SK-N-SH treated with all-trans-retinoic acid at 6 μM for 48 hours (cell line): Measurements from ENCODE around the gene ADAM33.

Experiments used
- CSDC2 ChIP-seq: fragments of 250-450 bp; sonication (Bioruptor Pico); IDR thresholded peaks from 2 replicates; pipeline ENCODE4 v1.5.0; 2020; ENCODE audit warnings: mild to moderate bottlenecking, moderate library complexity
- ZNF565 ChIP-seq: fragments of 450-650 bp; formaldehyde crosslinking; conservative IDR thresholded peaks from 2 replicates; pipeline ENCODE4 v1.5.0; 2020; ENCODE audit warnings: low read depth, mild to moderate bottlenecking, moderate library complexity
- TF ChIP-seq, protein P1 (sequence below): fragments of 250-450 bp; sonication (Bioruptor Pico); IDR thresholded peaks from 2 replicates; pipeline ENCODE4 v1.5.0; 2020; ENCODE audit warnings: mild to moderate bottlenecking, moderate library complexity

GRCh38 chr20:3670511-3670910, 11.3 kb downstream of the ADAM33 start:
- TF ChIP-seq CSDC2 (CRISPR knock-in tag) (no peak), ZNF565 (CRISPR knock-in tag) (no peak)
- TF ChIP-seq, protein P1, sequence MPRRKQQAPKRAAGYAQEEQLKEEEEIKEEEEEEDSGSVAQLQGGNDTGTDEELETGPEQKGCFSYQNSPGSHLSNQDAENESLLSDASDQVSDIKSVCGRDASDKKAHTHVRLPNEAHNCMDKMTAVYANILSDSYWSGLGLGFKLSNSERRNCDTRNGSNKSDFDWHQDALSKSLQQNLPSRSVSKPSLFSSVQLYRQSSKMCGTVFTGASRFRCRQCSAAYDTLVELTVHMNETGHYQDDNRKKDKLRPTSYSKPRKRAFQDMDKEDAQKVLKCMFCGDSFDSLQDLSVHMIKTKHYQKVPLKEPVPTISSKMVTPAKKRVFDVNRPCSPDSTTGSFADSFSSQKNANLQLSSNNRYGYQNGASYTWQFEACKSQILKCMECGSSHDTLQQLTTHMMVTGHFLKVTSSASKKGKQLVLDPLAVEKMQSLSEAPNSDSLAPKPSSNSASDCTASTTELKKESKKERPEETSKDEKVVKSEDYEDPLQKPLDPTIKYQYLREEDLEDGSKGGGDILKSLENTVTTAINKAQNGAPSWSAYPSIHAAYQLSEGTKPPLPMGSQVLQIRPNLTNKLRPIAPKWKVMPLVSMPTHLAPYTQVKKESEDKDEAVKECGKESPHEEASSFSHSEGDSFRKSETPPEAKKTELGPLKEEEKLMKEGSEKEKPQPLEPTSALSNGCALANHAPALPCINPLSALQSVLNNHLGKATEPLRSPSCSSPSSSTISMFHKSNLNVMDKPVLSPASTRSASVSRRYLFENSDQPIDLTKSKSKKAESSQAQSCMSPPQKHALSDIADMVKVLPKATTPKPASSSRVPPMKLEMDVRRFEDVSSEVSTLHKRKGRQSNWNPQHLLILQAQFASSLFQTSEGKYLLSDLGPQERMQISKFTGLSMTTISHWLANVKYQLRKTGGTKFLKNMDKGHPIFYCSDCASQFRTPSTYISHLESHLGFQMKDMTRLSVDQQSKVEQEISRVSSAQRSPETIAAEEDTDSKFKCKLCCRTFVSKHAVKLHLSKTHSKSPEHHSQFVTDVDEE (CRISPR knock-in tag) = no peak
